NB4 (cell line): ENCODE measurements around the gene FAM177B.
"Not testable (repeated sequence)": the region's sequence is repeated elsewhere in the genome, so short reads cannot be mapped to it uniquely, and the experiment has no call there.

Experiments
- DNase-seq: peaks from one replicate; pipeline ENCODE4 v3.0.0; 2010; ENCODE audit warnings: low read depth
- H3K4me3 ChIP-seq: one replicate; pipeline ENCODE4 v1.5.1; 2011; ENCODE audit warnings: mild to moderate bottlenecking, low read depth, low read length, moderate library complexity
- CTCF ChIP-seq: IDR thresholded peaks from one replicate; pipeline ENCODE4 v1.5.1; 2012; ENCODE audit warnings: low read depth, low read length
- MAX ChIP-seq: IDR thresholded peaks from 2 replicates; pipeline ENCODE4 v1.6.1; 2011; ENCODE audit warnings: low read depth, low read length
- MYC ChIP-seq: IDR thresholded peaks from 2 replicates; pipeline ENCODE4 v1.6.1; 2011; ENCODE audit warnings: low read depth, low read length
- POLR2A ChIP-seq: IDR thresholded peaks from 2 replicates; pipeline ENCODE4 v1.6.1; 2011; ENCODE audit warnings: mild to moderate bottlenecking; ENCODE audit not compliant: insufficient read length; ENCODE audit errors: extremely low read depth

FAM177B gene

GRCh38 chr1:222759451-222760035 lies 22.5 kb downstream of the FAM177B start:
- no peak for DNase-seq
- TF ChIP-seq MAX (no peak), CTCF (no peak), MYC (no peak)
- H3K4me3 ChIP-seq, result no peak overlapping the region

GRCh38 chr1:222761083-222761482 lies 24.1 kb downstream of the FAM177B start:
- DNase-seq, result no peak
- TF ChIP-seq CTCF (no peak), MAX (no peak), POLR2A (no peak), MYC (no peak)

GRCh38 chr1:222762178-222762577 lies 25.2 kb downstream of the FAM177B start:
- H3K4me3 ChIP-seq, DNase-seq: not testable (repeated sequence)

More at GRCh38 chr1:222761083-222761482, 24.1 kb downstream of the FAM177B start:
- no peak overlapping the region for H3K4me3 ChIP-seq

- no peak overlapping the region for H3K4me3 ChIP-seq
- no peak for TF ChIP-seq CTCF
- TF ChIP-seq POLR2A, result no peak
- TF ChIP-seq MYC, result no peak
- no peak for TF ChIP-seq MAX
- DNase-seq, result no peak
Measured at GRCh38 chr1:222767152-222767571, 30.2 kb downstream of the FAM177B start.

- no peak overlapping the region for H3K4me3 ChIP-seq
- TF ChIP-seq MYC, result no peak
- no peak for TF ChIP-seq MAX
- no peak for TF ChIP-seq CTCF
- TF ChIP-seq POLR2A, result no peak
- no peak for DNase-seq
Measured at GRCh38 chr1:222768592-222768991, 31.6 kb downstream of the FAM177B start.

- H3K4me3 ChIP-seq, result no peak overlapping the region
- TF ChIP-seq CTCF (no peak), MAX (no peak), MYC (no peak), POLR2A (no peak)
- peak; percentile 46 for DNase-seq
Measured at GRCh38 chr1:222769181-222769580, 32.2 kb downstream of the FAM177B start.
